Muscle of back (tissue), 11 donors: ENCODE measurements around the gene ZMIZ1. TPM values are rescaled to one million over a fixed set of nuclear protein-coding genes. Genes with fewer than 3 reads are reported as not detected.

ENCODE experiments used
- DNase-seq, 3 donors: peaks; one replicate each; pipeline versions ENCODE4 v3.0.0 to v3.0.0-alpha.2; 2013
- polyA plus RNA-seq, 10 donors: library from polyadenylated mRNA; unstranded; fragments of 120-200 nt; gene quantifications; one replicate each; pipeline ENCODE4 v1.2.1, GENCODE V29; 2013; ENCODE audit not compliant: insufficient read length in 10 of 10

The ZMIZ1 gene
- polyA plus RNA-seq, 10 donors, result 27.1 to 52.0 (median 35.3) TPM

DNA sequence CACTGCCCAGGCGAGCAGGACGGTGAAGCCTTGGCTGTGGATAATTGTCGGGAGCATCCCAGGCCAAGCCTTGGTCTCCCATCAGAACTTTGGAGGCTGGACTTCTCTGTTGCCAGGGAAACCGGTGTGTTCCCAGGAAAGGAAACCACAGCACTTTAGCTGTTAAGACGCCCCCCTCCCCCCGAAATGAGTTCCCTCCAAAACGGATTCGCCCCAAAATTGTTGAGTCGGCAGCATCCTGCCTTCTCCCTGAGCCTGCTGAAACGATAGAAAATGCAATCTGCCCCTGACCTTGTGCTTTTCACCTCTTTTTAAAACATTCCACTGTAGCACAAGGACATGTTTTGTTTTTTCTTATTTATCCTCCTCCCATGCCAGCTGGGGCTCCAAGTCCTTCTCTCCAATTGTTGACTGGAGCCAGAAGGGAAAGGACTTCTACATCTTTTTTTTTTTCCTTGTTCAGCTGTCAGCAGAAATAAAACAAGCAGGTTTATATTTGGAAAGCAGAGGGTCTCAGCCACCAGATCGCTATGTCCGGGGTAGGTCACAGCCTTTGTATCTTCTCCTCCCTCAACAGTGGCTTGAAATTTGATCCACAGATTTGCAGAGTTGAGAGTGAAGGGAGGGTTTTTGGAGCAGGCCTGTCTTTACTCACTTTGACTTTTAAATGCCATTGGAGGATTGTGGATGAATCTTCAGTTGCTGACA, 116.5 kb downstream of the ZMIZ1 start:
- peak in 1 of 3 donors; percentile 86 for DNase-seq

DNA sequence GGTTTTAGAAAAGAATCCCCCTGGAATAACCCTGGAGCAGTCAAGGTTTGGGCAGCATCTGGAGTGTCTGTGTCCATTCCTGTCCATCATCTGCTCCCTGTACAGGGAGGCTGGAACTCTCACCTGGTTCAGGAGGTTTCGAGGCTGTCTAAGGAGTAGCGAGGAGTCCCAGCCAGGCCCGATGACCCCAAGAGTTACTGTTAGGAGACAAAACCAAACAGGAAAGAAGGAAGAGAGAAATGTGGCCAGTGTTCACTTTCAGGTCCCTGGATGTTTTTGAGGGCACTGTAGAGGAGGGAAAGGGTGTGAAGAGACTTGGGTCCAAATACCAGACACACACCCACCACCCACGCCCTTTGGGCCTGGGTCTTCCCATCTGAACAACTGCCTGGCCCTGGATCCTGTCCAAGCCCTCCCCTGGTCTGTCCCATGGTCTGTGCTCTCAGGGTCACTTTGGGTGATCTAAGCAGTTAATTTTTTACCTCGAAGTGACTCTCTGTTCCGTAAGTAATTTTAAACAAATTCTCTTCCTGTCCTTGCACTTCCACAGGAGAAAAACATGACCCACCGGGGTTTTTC, 117.1 kb downstream of the ZMIZ1 start:
- DNase-seq, result no peak

DNA sequence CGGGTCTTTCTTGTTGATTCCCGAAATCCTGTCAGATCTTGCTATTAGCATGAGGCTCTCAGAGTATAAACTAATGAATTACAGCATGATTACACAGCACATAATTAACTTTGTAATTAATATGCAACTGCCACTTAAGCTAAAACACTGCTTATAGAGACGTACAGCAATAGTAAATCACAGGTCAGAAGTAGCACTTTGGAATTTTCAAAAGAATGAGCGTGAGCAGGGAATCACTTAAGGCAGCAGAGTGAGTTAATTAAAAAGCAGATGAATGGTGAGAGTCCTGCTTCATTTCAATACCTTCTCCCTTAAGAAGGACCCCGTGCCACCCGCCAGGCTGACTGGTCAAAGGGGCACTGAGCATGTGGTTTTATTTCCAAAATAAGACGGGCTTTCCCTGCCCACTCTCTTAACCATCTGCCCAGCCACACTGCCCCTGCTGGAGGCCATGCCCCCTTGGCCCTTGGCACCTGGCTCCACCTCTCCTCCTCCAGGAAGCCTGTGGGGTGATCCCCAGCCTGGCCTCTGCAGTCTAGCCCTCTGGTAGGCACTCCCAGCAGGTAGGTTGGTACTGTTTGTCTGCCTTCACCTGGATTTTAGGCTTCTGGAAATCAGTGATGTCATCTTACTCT, 117.8 kb downstream of the ZMIZ1 start:
- DNase-seq, result no peak

DNA sequence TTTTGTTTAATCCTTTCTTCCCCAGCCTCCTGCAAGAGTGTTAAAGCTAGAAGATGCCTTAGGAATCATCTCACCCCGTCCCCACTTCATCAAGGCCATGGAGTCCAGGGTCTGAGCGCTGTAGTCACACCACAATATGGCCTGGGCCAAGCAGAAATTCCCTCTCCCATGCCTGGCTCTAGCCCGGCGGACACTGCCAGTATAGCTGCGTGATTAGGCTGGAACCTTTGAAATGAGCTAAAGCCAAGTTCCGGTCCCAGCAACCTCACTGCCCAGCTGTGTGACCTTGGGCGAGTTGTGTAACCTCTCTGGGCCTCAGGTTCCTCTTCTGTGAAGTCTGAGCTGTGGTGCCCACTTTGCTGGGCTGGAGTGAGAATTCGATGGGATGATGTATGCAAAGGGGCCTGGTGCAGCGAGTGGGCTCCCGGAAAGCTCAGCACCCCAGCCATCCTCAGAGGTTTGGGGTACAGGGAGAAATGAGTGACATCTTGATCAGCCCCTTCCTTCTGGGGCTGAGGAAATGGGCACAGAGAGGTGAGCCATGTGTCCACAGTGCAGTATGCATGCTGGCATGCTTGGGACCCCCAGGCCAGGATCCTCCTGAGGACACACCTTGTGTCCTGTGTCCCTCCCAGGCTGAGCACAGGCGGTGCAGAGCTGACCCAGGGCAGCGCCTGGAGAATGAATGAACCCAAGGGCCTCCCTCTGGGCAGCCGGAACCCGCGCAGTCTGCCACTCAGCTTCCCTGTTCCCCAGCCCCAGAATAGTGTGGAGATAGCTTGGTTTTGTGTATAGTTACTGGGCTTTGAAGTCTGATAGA, 118.6 kb downstream of the ZMIZ1 start:
- DNase-seq, result no peak

DNA sequence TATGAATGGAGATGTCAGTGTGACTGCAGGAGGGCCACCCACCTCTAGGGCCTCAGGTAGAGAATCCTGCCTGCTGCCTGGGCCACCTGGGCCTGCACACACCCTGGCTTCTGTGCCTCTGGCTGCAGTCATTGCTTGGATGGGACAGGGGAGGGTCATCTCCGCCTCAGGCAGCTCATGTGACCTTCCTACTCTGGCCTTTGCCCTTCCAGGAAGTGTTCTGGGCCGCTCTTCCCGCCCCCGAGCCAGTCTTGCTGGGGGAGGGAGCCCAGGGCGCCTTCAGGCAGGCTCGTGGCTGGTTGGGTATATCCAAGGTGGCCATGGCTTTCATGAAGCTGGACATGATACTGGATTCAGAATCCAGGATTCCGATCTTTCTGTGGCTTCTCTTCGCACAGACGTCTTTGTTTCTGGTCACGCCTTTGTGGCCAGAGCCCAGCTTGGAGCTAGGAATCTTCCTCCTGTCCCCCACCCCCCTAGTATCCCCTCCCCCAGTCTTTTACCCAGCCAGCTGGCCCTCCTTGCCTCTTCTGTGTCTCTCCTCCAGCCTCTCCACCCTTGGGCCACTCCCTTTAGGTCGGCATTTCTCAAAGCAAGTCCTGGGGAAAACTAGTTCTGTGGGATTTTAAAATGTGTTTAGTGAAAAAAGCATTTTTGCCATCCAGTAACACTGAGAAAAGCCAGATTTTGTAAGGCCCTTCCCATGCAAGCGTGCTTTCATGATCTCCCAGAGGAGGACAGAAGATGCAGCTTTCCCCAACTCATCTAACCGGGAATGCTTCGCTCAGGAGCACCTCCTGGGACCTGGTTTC, 119.6 kb downstream of the ZMIZ1 start:
- DNase-seq, result peak in 1 of 3 donors; percentile 69

DNA sequence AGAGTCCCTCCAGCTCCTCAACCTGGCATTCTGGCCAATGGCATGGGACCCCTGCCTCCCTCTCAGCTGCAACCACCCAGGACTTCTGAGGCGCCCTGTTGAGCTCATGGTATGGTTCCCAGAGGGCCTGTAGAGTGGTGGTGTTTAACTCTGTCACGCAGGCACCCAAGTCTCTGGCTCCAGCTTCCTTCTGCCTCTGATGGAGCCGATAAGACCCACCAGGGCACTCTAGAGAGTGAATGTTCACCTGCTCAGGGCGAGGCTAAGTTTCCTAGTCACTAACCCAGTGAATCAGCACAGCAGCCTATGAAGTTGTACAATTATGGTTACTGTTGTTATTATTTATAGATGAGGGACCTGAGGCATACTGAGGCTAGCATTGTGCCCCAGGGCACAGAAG, 120.4 kb downstream of the ZMIZ1 start:
- no peak for DNase-seq

DNA sequence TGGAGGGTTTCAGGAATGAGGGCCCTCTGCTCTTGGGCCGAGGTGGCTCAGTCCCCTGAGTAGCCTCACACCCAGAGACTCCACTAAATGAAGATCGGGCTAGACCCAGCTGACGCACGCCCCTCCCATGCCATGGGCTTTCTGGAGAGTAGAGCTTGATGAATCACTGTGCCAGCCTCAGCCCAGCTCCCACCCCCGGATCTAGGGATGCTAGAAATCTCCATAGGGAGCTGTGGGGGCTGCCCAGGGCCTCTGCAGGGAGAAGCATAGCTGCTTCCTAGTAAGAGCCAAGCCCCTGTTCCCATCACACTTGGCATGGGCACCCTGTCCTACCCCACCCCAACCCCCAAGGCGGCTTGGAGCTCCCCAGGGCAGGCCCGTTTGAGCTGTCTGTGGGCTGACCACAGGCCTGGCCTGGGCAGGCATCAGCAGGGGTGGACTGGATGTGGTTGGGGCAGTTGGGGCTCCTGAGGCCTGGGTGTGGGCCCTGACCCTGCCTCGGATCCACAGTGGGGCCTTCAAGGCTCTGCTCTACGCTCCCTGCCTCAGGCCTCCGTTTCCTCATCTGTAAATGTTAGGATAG, 121.2 kb downstream of the ZMIZ1 start:
- no peak for DNase-seq

DNA sequence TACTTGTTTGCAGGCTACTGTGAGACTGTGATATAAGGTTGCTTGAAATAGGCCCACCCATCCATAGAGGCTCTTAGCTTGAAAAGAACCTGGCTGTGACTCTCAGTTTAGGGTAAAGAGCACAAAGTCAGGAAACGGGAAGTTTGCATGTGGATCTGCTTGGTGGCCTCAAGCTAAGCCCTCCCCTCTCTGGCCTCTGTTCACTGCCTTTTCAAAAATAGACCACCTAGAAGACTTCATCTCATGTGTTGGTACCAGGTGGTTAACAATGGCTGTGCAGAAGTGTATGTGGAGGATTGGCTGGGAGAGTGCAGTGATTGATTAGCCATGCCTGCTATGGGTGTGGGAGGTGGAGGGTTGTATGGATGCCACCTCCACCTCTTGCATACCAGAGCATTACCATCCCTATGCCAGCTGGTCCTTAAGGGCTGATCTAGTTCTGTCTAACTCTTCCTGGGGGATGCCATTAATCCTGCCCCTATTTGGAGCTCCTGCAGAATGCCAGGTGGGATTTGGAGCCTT, 122.0 kb downstream of the ZMIZ1 start:
- no peak for DNase-seq

DNA sequence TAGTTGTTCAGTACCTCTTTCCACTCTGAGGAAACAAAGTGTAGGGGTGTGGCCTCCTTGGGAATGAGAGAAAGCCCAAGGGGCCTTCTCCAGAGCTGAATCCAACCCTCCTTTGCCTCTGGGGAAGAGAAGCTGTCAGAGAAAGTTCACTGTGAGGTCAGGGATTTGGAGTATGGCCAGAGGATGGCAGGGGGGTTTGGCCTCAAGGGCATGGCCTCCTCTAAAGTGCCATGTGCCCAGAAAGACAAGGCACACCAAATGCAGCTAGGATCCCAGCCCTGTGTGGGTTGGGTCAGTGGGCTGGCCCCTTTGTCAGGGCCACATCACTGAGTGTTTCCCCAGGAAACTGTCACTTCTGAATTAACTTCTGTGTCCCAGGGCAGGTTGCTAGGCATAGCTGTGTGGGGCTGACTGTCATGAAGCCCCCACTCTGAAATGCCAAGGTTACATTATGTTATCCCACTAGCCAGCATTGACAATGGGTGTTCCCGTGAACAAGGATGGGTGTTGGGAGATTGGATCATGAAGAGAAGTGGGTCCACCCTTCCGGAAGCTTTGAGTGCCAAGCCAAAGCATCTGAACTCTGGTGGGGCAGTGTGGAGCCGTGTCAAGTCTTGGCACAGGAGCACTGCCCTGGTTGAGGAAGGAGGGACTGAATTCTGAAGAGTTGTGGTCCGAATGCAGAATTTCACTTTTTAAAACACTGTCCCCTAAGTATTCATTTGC, 123.3 kb downstream of the ZMIZ1 start:
- no peak for DNase-seq

DNA sequence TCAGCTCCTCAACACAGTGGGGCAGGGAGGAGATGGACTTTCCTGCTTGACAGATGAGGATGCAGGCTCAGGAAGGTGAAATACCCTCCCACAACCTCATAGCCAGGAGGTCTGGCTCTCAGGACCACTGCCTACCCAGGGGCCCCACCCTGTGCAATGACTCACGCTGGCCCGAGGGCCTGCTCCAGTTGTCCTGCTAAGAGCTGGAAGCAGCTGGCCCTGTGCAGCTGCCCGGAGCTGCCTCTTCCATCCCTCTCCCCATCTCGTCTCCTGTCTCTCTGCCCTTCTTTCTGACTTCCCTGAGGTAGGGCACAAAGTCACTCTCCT, 123.9 kb downstream of the ZMIZ1 start:
- no peak for DNase-seq

DNA sequence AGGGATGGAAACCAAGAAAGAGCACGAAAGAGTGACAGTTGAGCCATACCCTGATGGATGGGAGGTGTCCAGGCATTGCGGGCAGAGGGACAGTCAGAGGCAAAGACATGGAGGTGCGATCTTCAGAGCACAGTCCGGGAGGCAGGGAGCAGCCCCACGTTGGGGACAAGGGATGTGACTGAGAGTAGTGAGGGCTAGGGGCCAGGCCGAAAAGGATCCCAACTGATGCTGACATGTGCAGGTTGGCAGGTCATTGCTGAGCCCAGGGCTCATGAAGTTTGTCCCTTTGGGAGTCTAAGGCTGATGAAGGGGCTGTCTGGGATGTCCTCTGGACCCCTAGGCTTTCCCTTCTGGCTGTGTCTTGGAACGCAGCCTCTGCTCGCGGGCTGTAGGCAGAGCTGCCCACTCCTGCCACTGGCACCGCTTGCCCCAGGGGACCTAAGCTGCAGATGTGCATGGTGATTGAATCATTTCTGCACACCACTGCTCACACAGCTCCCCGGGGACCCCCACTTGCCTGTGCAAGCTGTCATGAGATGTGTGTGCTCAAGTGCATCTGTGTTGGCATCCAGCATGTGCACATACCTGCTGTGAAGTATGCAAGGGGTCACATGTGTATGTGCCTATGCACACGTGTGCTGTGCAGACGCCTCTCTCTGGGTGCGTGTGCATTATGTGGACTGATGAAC, 125.1 kb downstream of the ZMIZ1 start:
- no peak for DNase-seq

DNA sequence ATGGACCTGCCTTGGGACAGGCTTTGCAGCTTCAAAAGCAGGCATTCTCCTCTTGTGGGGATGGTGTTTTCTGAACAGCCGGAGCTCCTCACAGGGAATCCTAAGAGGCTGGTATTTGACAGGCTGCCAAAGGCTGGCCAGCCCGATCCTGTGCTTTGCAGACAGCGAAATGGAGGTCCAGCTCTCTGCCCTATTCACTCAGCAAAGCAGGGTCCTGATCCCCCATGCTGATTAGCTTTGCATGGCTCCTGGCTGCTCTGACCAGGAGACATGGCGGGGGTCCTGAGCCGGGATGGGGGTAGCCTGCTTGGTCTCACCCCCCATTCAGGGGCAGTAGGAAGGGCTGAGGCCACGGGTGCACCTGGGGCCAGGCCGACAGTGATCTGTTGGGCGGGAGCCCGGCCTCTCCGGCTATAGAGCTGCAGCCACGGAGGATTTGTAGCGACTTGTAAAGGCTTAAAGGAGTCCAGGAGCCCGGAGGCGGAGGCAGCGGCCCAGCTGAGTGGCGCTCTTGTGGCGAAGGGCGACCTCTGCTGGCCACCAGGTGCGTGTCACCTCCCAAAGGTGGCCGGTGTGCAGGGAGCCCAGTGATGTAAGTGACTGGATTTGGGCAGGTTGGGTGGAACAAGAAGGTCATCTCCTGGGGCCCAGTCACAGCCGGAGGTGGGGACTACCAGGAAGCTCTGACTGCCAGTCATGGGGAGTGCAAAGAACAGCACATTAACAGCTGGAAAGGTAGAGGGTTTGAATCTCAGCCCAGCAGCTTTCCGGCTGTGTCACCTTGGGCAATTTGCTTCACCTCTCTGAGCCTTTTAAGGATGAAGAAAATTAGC, 126.5 kb downstream of the ZMIZ1 start:
- peak; percentile 74 to 93 (median 87) for DNase-seq

DNA sequence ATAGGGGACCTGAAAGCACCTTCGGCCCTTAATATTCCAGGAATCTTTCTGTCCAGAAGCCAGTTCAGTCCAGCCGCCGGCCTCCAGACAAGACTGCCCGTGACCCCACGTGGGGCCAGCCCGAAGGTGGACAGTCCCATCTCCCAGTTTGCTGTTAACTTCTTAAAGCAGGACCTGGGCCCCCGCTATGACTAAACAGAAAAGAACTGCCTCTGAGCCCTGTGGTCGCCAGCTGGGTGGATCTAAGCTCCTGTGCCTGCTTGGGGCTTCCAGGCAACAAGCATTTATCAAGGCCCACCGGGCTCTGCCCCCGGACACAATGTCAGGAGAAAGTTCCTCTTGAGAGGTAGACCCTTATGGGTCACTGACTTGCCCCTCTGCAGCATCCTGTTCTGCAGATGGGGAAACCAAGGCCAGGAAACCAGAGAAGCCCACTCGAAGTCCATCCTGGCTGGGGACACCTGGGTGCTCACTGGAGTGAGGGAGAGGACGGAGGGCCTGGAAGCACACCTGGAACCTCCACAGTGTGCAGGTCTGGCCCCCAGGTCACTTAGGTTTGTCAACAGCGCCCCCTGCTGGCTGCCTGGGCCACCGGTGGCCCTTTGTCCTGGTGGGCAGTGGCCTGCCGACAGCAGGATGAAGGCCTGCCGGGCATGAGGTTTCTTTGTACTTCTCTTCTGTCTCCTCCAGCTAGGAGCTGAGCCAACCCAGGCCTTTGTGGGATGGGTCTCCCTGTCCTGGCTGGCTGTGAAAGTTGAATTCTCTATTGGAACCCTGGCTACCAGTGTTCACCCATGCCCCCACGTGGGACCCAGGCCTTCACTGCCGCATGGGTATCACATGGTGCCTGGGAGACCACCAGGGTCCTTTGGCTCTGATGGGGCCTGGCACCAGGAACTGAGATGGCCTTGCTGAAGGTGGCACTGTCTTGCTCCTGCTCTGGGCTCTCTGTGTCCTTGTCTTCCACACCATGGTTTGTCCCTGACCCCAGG, 128.0 kb downstream of the ZMIZ1 start:
- peak in 2 of 3 donors; percentile 72 to 74 for DNase-seq

DNA sequence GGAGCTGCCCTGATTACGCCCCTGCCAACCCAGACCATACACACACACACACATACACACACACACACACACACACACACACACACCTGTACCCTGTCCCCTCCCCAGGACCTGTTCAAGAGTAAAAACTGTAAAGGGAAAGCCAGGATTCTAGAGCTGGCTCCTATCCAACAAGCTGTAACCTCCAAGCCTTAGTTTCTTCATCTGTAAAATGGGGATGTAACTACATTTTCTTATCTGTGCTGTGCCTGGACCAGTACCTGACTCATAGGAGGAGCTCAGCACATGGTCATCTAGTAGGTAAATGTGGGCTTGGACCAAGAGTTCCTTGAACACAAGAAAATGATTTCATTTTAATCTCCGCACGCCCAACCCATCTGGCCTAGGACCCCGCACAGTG, 128.8 kb downstream of the ZMIZ1 start:
- DNase-seq, result no peak

DNA sequence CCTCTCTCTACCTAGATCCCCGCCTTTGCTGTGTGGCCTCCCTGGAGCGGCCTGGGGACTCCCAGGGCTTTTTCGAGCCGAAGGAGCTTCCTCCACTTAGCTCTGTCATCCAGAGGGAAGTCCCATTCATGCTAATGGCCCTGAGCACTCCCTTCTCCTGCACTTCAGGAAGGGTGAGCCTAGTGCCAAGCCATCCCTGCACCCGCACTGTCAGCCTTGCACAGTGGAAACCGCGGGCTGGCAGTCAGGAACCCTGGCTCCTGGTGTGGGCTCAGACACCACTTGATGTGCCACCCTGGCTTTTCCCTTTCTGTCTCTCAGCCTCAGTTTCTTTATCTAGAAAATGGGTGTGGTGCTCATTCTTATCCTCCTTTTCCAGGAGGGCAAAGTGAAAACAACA, 131.6 kb downstream of the ZMIZ1 start:
- no peak for DNase-seq

DNA sequence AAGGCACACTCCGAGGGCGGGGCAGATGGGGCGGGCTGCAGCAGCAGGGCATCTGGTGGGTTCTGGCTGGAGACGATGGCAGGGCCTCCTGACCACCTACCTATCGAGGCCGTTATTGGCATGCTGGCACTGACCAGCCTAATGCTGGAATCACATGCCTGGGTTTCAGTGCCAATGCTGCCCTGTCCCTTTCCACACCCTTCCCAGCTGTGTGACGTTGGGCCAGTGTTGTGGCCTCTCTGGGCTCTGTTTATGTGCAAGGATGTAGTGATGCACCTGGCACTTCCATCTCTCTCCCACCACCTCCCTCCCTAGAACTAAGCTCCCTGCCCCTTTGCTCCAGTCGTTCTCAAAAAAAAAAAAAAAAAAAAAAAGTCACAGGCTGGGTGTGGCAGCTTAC, 132.9 kb downstream of the ZMIZ1 start:
- DNase-seq, result no peak

DNA sequence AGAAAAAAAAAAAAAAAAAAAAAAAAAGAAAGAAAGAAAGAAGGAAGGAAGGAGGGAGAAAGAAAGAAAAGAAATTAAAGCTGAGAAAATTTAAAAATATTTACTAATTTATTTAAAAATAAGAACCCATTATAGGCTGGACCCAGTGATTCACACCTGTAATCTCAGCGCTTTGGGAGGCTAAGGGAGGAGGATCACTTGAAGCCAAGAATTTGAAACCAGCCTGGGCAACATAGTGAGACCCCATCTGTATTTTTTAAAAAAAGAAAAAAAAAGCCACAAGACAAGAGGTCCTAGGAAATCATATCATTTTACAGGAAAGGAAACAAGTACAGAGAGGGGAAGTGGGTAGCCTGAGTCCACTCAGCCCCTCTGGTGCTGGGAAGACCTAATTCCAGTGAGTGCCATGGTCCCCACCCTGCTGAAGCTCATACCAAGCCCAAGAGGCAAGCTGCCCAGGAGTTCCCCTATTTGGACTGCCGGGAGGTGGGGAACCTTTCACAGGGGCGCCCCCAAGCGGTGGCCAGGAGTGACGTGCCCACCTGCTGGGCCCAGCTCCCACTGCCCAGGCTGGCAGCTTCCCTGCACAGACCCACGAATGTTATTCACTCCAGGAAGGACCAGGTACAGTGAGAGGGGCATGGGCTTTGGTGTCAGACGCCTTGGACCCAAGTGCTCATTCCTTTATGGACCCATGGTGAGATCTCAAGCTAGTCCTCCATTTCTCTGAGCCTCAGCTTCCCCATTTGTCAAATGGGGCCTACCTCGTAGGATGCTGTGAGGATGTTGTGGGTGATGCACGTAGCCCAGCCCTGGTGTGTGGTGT, 133.6 kb downstream of the ZMIZ1 start:
- DNase-seq, result no peak
